ENCODE measurements around the gene TPX2. TPM values are rescaled to one million over a fixed set of nuclear protein-coding genes. Genes with fewer than 3 reads are reported as not detected.

The TPX2 gene
- total and polyA plus RNA-seq, 2 of the 8 experiments (the other 6 are each of a cell fraction or from before 2014, with no cell fraction given), result 43.6 to 125 TPM

DNA sequence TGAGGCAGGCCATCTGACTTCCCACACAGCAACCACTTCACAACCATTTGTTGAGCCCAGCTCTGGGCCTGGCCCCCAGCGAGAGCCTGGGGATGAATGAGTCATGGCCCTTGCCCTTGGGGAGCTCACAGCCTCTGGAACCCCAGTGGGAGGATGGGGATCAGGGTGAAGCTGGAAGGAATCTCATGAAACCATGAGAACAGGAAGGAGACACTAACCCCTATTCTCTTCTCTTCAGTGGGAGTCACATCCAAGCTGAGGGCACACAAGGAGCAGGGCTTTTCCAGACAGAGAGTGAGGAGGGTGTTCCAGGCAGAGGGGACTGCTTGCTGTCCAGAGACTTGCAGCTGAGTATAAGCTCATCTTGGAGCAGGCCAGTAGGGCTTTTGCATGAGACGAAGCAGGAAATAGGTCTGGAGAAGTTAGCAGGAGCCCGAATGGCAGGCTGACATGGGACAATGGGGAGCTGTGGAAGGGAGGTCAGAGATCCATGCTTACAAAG is 98.9 kb downstream of the TPX2 start:
- no peak overlapping the region for H3K9ac ChIP-seq (replicated peaks in 1 of 4; ENCODE audit: extremely low read depth in 1 of 4, low read depth in 3 of 4, low read length in 3 of 4)
- no peak overlapping the region for H3K4ac ChIP-seq (replicated peaks; ENCODE audit: insufficient read length, low read depth, low read length)
- no peaks in the 10 kb centered on the region for H3K79me1 ChIP-seq (ENCODE audit: low read depth, low read length)
- no peak overlapping the region for H3K27ac ChIP-seq (ENCODE audit: low read depth, low read length)
- CTCF ChIA-PET (ENCODE audit: partially characterized antibody), result interaction anchor here (0.6 to 7.3 kb wide), 15 partner anchors 9 to 193 kb away, joined by 3 to 111 read pairs (median 3); partner anchors contain the start of gene PDRG1
- peak overlapping the region; percentile 64; the same call in 1 of the 2 replicates for H2AFZ ChIP-seq (ENCODE audit: low read length)
- POLR2A ChIA-PET (ENCODE audit: partially characterized antibody), result no interaction called here
- no peak overlapping the region for H3K23ac ChIP-seq (ENCODE audit: insufficient read length)
- H2BK20ac ChIP-seq (ENCODE audit: low read length), result peak overlapping the region; percentile 94
- peak overlapping the region; percentile 12 for H4K91ac ChIP-seq (replicated peaks; ENCODE audit: insufficient read length, low read length)
- H2BK5ac ChIP-seq (ENCODE audit: low read depth, low read length), result no peak overlapping the region
- FAIRE-seq (no peak), DNase-seq (ENCODE audit: low read depth in 1 of 2, low spot score in 2 of 2) (no peak)
- H2BK15ac ChIP-seq (ENCODE audit: low read length), result no peak overlapping the region
- H3K23me2 ChIP-seq (ENCODE audit: low read depth, low read length), result no peaks in the 10 kb centered on the region
- H2BK12ac ChIP-seq (ENCODE audit: low read depth, low read length), result no peak overlapping the region
- peak overlapping the region; percentile 16; the same call in 1 of the 2 replicates for H2AK5ac ChIP-seq (ENCODE audit: low read depth, low read length)
- no peak overlapping the region for H3K56ac ChIP-seq (replicated peaks; ENCODE audit: insufficient read length, low read depth, low read length)
- H4K8ac ChIP-seq (ENCODE audit: extremely low read depth, insufficient read depth, low read length), result no peak overlapping the region
- H3K27me3 ChIP-seq (replicated peaks in 1 of 4; ENCODE audit: control insufficient read depth in 3 of 4, extremely low read depth in 1 of 4, insufficient read depth in 3 of 4, low read length in 3 of 4), result no peaks in the 10 kb centered on the region
- no peak overlapping the region for H3K4me3 ChIP-seq (ENCODE audit: extremely low read depth in 1 of 4, insufficient read depth in 2 of 4, low read depth in 3 of 4, low read length in 4 of 4)
- no peak overlapping the region for H3K18ac ChIP-seq (ENCODE audit: extremely low read depth, low read length)
- H2BK120ac ChIP-seq (replicated peaks; ENCODE audit: low read depth, low read length), result no peak overlapping the region
- TF ChIP-seq CHD2 (IDR thresholded peaks at IDR 0.05; ENCODE audit: low read length) (no peak), JUND (IDR thresholded peaks at IDR 0.05; ENCODE audit: low read length) (0 out of 2 replicates have a peak, but pooled peaks have one; percentile 23)
- 84% methylated on average over 3 of the region's 3 CpGs; no CpG with 5 or more reads in 1 of the 2 experiments for WGBS, 2 experiments (ENCODE audit: extremely low coverage in 1 of 2, insufficient coverage in 1 of 2, insufficient read length in 1 of 2, insufficient replicate concordance in 2 of 2, low coverage in 1 of 2, low lambda C conversion rate in 2 of 2, missing lambda C conversion rate in 1 of 2)
- H3K4me1 ChIP-seq (replicated peaks in 1 of 4; ENCODE audit: control insufficient read depth in 3 of 4, insufficient read depth in 4 of 4, low read length in 3 of 4), result peaks cover 4 to 33% (median 30%) of the 10 kb centered on the region in 4 experiments
- H3K14ac ChIP-seq (ENCODE audit: insufficient read length), result no peak overlapping the region
- H4K5ac ChIP-seq (ENCODE audit: insufficient read length, low read depth, low read length), result no peak overlapping the region
- H4K20me1 ChIP-seq (replicated peaks in 1 of 2; ENCODE audit: control insufficient read depth in 1 of 2, insufficient read depth in 2 of 2, low read length in 2 of 2), result no peaks in the 10 kb centered on the region
- H3K4me2 ChIP-seq (ENCODE audit: insufficient read depth in 1 of 2, low read depth in 2 of 2, low read length in 2 of 2), result no peak overlapping the region
- no peaks in the 10 kb centered on the region for H3K9me3 ChIP-seq (ENCODE audit: insufficient read depth in 2 of 2, low read depth in 1 of 2, low read length in 1 of 2)
- no peaks in the 10 kb centered on the region for H3K36me3 ChIP-seq (ENCODE audit: control insufficient read depth in 2 of 4, insufficient read depth in 4 of 4, low read length in 3 of 4)
- H3K79me2 ChIP-seq (ENCODE audit: control insufficient read depth in 1 of 2, insufficient read depth in 2 of 2, low read length in 2 of 2), result no peaks in the 10 kb centered on the region
